GM12874 (cell line): Measurements from ENCODE around the gene DIPK1B.

Experiments
- TF ChIP-seq, protein P1 (sequence below): IDR thresholded peaks from 2 replicates; pipeline ENCODE4 v1.5.1; 2011; ENCODE audit warnings: low read depth, mild to moderate bottlenecking, control low read depth, low read length, moderate library complexity; ENCODE audit not compliant: insufficient read depth

Gene DIPK1B

DNA sequence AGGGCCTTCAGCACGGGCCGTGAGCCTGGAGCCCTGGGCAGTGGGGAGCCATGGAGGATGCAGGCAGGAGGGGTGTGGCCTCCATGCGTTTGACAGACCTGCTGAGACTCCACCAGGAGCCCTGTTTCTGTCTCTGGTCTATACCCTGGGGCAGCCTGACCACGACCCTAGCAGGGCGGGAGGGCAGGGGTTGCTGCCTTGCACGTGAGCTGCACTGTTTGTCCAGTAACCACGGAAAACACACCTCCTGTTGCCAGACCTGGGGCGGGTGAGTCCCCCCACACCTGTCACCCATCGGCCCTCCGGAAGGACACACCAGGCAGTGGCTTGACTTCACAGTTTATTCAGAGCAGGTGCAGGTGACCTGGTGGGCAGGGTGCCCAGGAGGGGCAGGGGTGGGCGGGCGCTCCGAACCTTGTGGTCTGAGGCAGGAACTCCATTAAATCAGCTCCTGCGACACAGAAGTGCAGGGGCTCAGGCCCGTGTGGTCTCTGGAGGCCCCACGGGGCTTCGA, 41.7 kb downstream of the DIPK1B start:
- TF ChIP-seq, protein P1, sequence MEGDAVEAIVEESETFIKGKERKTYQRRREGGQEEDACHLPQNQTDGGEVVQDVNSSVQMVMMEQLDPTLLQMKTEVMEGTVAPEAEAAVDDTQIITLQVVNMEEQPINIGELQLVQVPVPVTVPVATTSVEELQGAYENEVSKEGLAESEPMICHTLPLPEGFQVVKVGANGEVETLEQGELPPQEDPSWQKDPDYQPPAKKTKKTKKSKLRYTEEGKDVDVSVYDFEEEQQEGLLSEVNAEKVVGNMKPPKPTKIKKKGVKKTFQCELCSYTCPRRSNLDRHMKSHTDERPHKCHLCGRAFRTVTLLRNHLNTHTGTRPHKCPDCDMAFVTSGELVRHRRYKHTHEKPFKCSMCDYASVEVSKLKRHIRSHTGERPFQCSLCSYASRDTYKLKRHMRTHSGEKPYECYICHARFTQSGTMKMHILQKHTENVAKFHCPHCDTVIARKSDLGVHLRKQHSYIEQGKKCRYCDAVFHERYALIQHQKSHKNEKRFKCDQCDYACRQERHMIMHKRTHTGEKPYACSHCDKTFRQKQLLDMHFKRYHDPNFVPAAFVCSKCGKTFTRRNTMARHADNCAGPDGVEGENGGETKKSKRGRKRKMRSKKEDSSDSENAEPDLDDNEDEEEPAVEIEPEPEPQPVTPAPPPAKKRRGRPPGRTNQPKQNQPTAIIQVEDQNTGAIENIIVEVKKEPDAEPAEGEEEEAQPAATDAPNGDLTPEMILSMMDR: no peak

DNA sequence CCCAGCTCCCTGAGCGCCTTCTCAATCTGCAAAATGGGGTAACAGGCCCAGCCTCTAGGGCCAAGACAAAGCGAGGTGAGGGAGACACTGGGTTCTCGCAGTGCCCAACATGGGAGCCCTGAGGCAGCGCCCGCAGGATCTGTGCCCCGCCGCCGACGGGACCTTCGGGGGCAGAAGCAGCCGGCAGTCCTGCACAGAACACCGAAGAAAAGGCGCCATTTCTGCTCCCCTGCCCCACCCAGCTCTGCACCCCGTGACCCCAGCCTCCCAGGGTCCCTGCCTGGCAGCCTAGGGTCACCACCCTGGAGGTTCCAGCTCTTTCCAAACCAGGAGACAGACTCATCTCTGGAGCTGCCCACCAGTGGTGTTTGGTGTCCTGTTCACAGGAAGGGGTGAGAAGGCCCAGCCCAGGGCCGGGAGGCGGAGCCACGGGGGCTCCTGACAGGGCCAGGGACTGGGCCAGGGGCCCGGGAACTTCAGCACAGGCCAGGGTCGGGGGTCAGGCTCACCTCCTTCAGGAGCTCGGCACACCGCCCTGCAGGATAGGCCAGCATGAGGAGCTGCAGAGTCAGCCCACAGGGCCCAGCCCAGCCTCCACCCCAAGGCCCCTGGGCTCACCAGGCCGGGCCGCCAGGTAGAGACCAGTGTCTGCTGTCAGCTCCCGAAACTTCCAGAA, 42.4 kb downstream of the DIPK1B start:
- TF ChIP-seq, protein P1: no peak

DNA sequence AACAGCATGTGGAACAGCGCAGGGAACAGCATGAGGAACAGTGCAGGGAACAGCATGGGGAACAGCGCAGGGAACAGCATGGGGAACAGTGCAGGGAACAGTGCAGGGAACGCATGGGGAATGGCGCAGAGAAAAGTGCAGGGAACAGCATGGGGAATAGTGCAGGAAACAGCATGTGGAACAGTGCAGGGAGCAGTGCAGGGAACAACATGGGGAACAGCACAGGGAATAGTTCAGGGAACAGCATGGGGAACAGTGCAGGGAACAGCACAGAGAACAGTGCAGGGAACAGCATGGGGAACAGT, 43.7 kb downstream of the DIPK1B start:
- TF ChIP-seq, protein P1: no peak

DNA sequence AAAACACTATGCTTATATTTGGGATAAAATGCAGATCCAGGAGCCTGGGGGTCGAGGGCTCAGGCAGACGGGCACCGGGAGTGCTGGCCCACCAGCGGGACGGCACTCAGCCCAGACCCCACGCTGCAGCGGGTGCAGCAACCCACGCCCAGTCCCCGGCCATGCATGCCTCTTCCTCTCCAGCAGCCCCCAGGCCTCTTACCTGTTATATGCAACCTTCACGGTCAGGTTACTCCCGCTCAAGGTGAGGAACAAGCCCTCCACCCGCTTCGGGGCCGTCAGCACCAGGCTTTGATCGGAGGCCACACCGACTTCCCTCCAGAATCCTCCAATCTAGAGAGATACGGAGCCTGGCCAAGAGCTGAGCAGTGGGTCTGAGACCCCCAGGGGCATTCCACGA, 44.5 kb downstream of the DIPK1B start:
- TF ChIP-seq, protein P1: no peak

DNA sequence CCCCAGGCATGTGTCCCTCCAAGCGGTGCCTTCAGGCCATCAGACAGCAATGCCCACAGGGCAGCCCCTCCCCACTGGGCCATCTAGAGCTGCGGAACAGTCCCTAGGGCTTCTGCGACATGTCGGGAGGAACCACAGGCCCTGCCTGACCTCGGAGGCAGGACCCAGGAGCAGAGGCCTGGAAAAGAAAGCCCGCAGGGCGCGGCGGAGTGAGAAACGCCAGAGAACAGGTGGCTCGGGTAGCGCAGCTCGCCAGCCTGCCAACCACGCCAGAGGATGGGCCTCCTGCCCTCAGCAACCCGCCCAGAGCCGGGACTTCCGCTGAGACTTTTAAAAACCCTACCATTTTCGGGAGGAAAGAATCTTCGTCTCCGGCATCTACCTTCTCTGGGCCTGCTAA, 45.0 kb downstream of the DIPK1B start:
- TF ChIP-seq, protein P1: no peak

DNA sequence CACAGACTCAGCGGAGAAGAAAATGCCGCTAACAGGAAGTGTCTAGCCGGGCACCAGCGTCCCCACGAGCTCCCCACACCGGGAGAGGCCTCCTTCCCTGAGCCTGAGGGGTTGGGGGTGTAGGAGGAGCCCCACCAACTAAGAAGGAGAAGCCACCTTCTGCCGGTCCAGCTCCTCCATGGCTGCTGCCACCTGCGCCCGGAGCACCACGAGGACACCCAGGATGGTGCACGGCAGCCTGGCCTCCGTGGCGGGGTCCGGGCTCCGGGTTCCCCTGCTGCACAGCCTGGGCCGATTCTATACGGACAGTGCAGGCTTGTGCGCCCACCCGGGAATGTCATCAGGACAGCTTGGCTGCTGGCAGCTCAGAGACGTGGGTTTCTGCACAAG, 45.4 kb downstream of the DIPK1B start:
- TF ChIP-seq, protein P1: no peak

DNA sequence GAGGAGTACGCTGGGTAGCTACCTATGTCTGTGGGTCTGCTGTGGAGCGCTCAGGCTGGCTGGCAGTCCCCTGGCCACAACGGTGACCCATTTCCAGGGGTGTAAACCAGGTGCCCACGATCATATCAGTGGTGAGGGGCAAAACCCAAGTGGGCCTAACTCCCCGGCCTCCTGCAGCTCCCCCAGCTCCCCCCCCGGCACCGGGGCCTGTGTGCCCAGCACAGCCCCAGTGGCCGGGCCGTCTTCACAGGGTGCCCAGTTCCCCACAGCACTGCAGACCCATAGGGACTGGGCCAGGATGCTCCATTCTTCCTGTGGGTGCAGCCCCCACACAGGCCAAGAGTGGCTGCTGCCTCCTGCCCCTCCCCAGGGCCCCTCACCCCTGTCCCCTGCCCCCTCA, 46.6 kb downstream of the DIPK1B start:
- TF ChIP-seq, protein P1: no peak
